NT2/D1 (cell line): Measurements from ENCODE around the gene WASF2.

Experiments used
- YY1 ChIP-seq: IDR thresholded peaks from 2 replicates; pipeline ENCODE4 v1.6.1; 2011; ENCODE audit not compliant: insufficient read length, insufficient read depth
- ZNF274 ChIP-seq: IDR thresholded peaks from 2 replicates; pipeline ENCODE4 v1.6.1; 2011; ENCODE audit warnings: mild to moderate bottlenecking, low read depth, low read length

DNA sequence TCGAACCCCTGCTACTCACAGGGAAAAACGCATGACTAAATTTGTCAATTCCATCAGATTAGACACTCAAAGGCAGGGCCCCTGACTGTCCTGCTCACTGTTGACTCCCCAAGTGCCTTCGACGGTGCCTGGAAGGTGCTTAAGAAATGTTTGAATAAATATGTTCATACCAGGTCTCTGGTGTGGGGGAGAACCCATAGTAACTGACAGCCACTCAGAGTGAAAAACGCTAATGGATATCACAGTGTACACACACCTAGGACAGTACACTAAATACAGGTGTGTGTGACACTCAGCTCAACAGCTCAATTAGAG, 39.7 kb upstream of the WASF2 start:
- no peak for TF ChIP-seq ZNF274
- no peak for TF ChIP-seq YY1
